IgD-negative memory B cell (primary cell): ENCODE data around the gene METTL26. TPM values are rescaled to one million over a fixed set of nuclear protein-coding genes. Genes with fewer than 3 reads are reported as not detected.

ENCODE experiments used
- H3K27ac Mint-ChIP-seq, 3 donors: one replicate each; pipeline ENCODE4 v1.8.0; 2020 to 2022; ENCODE audit warnings: mild to moderate bottlenecking in 3 of 3, mixed read lengths in 3 of 3, moderate library complexity in 1 of 3
- H3K27me3 Mint-ChIP-seq: one replicate; pipeline ENCODE4 v1.8.0; 2021; ENCODE audit warnings: mixed read lengths
- H3K36me3 Mint-ChIP-seq: one replicate; pipeline ENCODE4 v1.8.0; 2020; ENCODE audit warnings: mild to moderate bottlenecking, mixed read lengths
- H3K4me1 Mint-ChIP-seq, 3 donors: one replicate each; pipeline ENCODE4 v1.8.0; 2020 to 2022; ENCODE audit warnings: mixed read lengths in 3 of 3, mild to moderate bottlenecking in 1 of 3
- H3K4me3 Mint-ChIP-seq, 4 donors: one replicate each; pipeline ENCODE4 v1.8.0; 2020 to 2022; ENCODE audit warnings: mild to moderate bottlenecking in 4 of 4, mixed read lengths in 4 of 4, moderate library complexity in 3 of 4
- H3K9me3 Mint-ChIP-seq, 3 donors: one replicate each; pipeline ENCODE4 v1.8.0; 2020 to 2021; ENCODE audit warnings: mixed read lengths in 3 of 3, mild to moderate bottlenecking in 1 of 3
- polyA plus RNA-seq: library from polyadenylated mRNA; unstranded; fragments of 300-500 nt; fragmentation: Illumina TruSeq; gene quantifications from one replicate; pipeline ENCODE4 v1.2.3, GENCODE V29; 2021

Gene METTL26
- polyA plus RNA-seq, 1 donor from 2014 or later: 81.0 TPM

- H3K27me3 Mint-ChIP-seq: no peaks in the 10 kb centered on the region
- no peaks in the 10 kb centered on the region for H3K9me3 Mint-ChIP-seq
- H3K36me3 Mint-ChIP-seq: no peaks in the 10 kb centered on the region
- peak overlapping the region in 2 of 3 donors; percentile 72 to 90 for H3K27ac Mint-ChIP-seq
- H3K4me1 Mint-ChIP-seq: peaks cover 0 to 13% (median 11%) of the 10 kb centered on the region in 3 donors
- H3K4me3 Mint-ChIP-seq: peak overlapping the region; percentile 63 to 98 (median 84)
Measured at GRCh38 chr16:586645-587590, 49.2 kb downstream of the METTL26 start.

GRCh38 chr16:586047-586644, 50.0 kb downstream of the METTL26 start:
- H3K27me3 Mint-ChIP-seq: no peaks in the 10 kb centered on the region
- H3K4me3 Mint-ChIP-seq: peak overlapping the region in 2 of 4 donors; percentile 17 to 43
- H3K4me1 Mint-ChIP-seq: peaks cover 0 to 9% (median 9%) of the 10 kb centered on the region in 3 donors
- no peaks in the 10 kb centered on the region for H3K36me3 Mint-ChIP-seq
- H3K9me3 Mint-ChIP-seq: no peaks in the 10 kb centered on the region
- peak overlapping the region in 2 of 3 donors; percentile 48 to 86 for H3K27ac Mint-ChIP-seq

GRCh38 chr16:585351-585750, 50.8 kb downstream of the METTL26 start:
- no peaks in the 10 kb centered on the region for H3K27me3 Mint-ChIP-seq
- H3K27ac Mint-ChIP-seq: peak overlapping the region in 2 of 3 donors; percentile 48 to 86
- no peaks in the 10 kb centered on the region for H3K9me3 Mint-ChIP-seq
- H3K4me3 Mint-ChIP-seq: peak overlapping the region in 1 of 4 donors; percentile 17
- H3K4me1 Mint-ChIP-seq: peaks cover 0 to 4% (median 3%) of the 10 kb centered on the region in 3 donors
- no peaks in the 10 kb centered on the region for H3K36me3 Mint-ChIP-seq

Other genes starting within 250 kb of the METTL26 start
- 106 TPM for gene NME4, start 239.1 kb downstream of the METTL26 start, polyA plus RNA-seq
- gene DECR2, start 234.4 kb downstream of the METTL26 start, polyA plus RNA-seq: 7.2 TPM
- gene RAB11FIP3, start 210.7 kb downstream of the METTL26 start, polyA plus RNA-seq: 1.9 TPM
- gene CAPN15, start 108.6 kb downstream of the METTL26 start, polyA plus RNA-seq: 9.1 TPM
- gene PRR35, start 75.9 kb downstream of the METTL26 start, polyA plus RNA-seq: not detected
- gene NHLRC4, start 69.3 kb downstream of the METTL26 start, polyA plus RNA-seq: 4.5 TPM
- 18.9 TPM for gene PIGQ, start 66.3 kb downstream of the METTL26 start, polyA plus RNA-seq
- gene RAB40C, start 46.2 kb downstream of the METTL26 start, polyA plus RNA-seq: 14.7 TPM
- gene WFIKKN1, start 5.3 kb downstream of the METTL26 start, polyA plus RNA-seq: not detected
- gene MCRIP2, start 5.5 kb upstream of the METTL26 start, polyA plus RNA-seq: 52.8 TPM
- 0.54 TPM for gene WDR90, start 13.1 kb upstream of the METTL26 start, polyA plus RNA-seq
- 42.7 TPM for gene RHOT2, start 31.8 kb upstream of the METTL26 start, polyA plus RNA-seq
- gene RHBDL1, start 39.4 kb upstream of the METTL26 start, polyA plus RNA-seq: 1.1 TPM
- gene STUB1, start 44.1 kb upstream of the METTL26 start, polyA plus RNA-seq: 137 TPM
- gene JMJD8, start 48.0 kb upstream of the METTL26 start, polyA plus RNA-seq: 51.0 TPM
- 15.1 TPM for gene WDR24, start 54.1 kb upstream of the METTL26 start, polyA plus RNA-seq
- gene FBXL16, start 69.5 kb upstream of the METTL26 start, polyA plus RNA-seq: 4.4 TPM
- 2.8 TPM for gene METRN, start 78.8 kb upstream of the METTL26 start, polyA plus RNA-seq
- 84.7 TPM for gene ANTKMT, start 84.8 kb upstream of the METTL26 start, polyA plus RNA-seq
- gene CCDC78, start 90.1 kb upstream of the METTL26 start, polyA plus RNA-seq: 0.74 TPM
- gene HAGHL, start 90.8 kb upstream of the METTL26 start, polyA plus RNA-seq: 10.0 TPM
- 29.4 TPM for gene CIAO3, start 104.7 kb upstream of the METTL26 start, polyA plus RNA-seq
- gene MSLN, start 124.4 kb upstream of the METTL26 start, polyA plus RNA-seq: not detected
- gene RPUSD1, start 152.1 kb upstream of the METTL26 start, polyA plus RNA-seq: 39.5 TPM
- gene CHTF18, start 152.3 kb upstream of the METTL26 start, polyA plus RNA-seq: 4.9 TPM
- gene GNG13, start 164.4 kb upstream of the METTL26 start, polyA plus RNA-seq: not detected